Neural cell (in vitro differentiated cells): ENCODE data around the gene MYLK.

Experiments used
- CTCF ChIP-seq: fragments of 450-650 bp; IDR thresholded peaks from 2 replicates; pipeline ENCODE4 v1.5.1; 2014; ENCODE audit warnings: antibody characterized with exemption, mild to moderate bottlenecking, moderate library complexity; ENCODE audit not compliant: poor library complexity, severe bottlenecking
- REST ChIP-seq: IDR thresholded peaks from 2 replicates; pipeline ENCODE4 v1.6.1; 2012; ENCODE audit warnings: borderline replicate concordance

- TF ChIP-seq CTCF (no peak), REST (no peak)
These were observed 262.3 kb downstream of the MYLK start for GRCh38 chr3:123621850-123622189.
